K562 (cell line): ENCODE results near the gene COL8A2. TPM values are rescaled to one million over a fixed set of nuclear protein-coding genes. Genes with fewer than 3 reads are reported as not detected.

Source experiments
- CREB1 ChIP-seq, 2 experiments: sonication (generic) in 1 of 2; formaldehyde crosslinking in 1 of 2; IDR thresholded peaks; 2 replicates each; pipeline versions ENCODE4 v1.6.1 to v1.8.0; 2012 to 2022; ENCODE audit warnings: inconsistent platforms in 1 of 2, mild to moderate bottlenecking in 1 of 2, missing genetic modification reagents in 1 of 2, moderate library complexity in 1 of 2
- CREM ChIP-seq: IDR thresholded peaks from 2 replicates; pipeline ENCODE4 v1.6.1; 2014; ENCODE audit warnings: antibody characterized with exemption, low read depth
- CSDE1 ChIP-seq, 2 experiments: fragments of 450-650 bp; IDR thresholded peaks; 2 replicates each; pipeline ENCODE4 v1.6.1; 2016; ENCODE audit warnings: mild to moderate bottlenecking in 1 of 2
- ETV5 ChIP-seq: sonication (generic); formaldehyde crosslinking; IDR thresholded peaks from 2 replicates; pipeline ENCODE4 v1.4.0; 2020; ENCODE audit warnings: low read depth, mild to moderate bottlenecking, missing genetic modification reagents
- MCM7 ChIP-seq, 2 experiments: fragments of 450-650 bp; IDR thresholded peaks; 2 replicates each; pipeline ENCODE4 v1.6.1; 2016 to 2018
- NCOA2 ChIP-seq, 2 experiments: fragments of 450-650 bp; IDR thresholded peaks; 2 replicates each; pipeline ENCODE4 v1.6.1; 2018; ENCODE audit warnings: mild to moderate bottlenecking in 2 of 2, moderate library complexity in 1 of 2; ENCODE audit not compliant: partially characterized antibody in 2 of 2
- NFRKB ChIP-seq: fragments of 450-650 bp; IDR thresholded peaks from 2 replicates; pipeline ENCODE4 v1.6.1; 2016; ENCODE audit warnings: low read depth
- NFYB ChIP-seq: IDR thresholded peaks from 2 replicates; pipeline ENCODE4 v1.6.1; 2011; ENCODE audit warnings: mild to moderate bottlenecking, moderate library complexity; ENCODE audit not compliant: insufficient read length; ENCODE audit errors: extremely low read depth
- NR2C2 ChIP-seq, 2 experiments: fragments of 200-800 bp in 1 of 2; sonication (Bioruptor generic) in 1 of 2; sonication (generic) in 1 of 2; formaldehyde crosslinking in 1 of 2; IDR thresholded peaks; 2 replicates each; pipeline versions ENCODE4 v1.6.1 to v1.8.0; 2016 to 2022; ENCODE audit warnings: mild to moderate bottlenecking in 1 of 2, missing compliant biosample characterization in 1 of 2, missing genetic modification characterization in 1 of 2, missing genetic modification reagents in 1 of 2
- RFX5 ChIP-seq: IDR thresholded peaks from 2 replicates; pipeline ENCODE4 v1.6.1; 2011; ENCODE audit warnings: low read depth, mild to moderate bottlenecking, improper control_type of control experiment, low read length
- SAP30 ChIP-seq: fragments of 200-600 bp; sonication (generic); IDR thresholded peaks from 2 replicates; pipeline ENCODE4 v1.6.1; 2012; ENCODE audit warnings: borderline replicate concordance, low read depth, mild to moderate bottlenecking, moderate library complexity, low read length, control low read depth, inconsistent platforms; ENCODE audit not compliant: insufficient read depth, poor library complexity, severe bottlenecking
- ZNF224 ChIP-seq: sonication (generic); formaldehyde crosslinking; IDR thresholded peaks from 2 replicates; pipeline ENCODE4 v1.8.0; 2022; ENCODE audit warnings: mild to moderate bottlenecking, missing genetic modification reagents
- polyA plus RNA-seq, 8 experiments: library from polyadenylated mRNA; depleted of rRNA in 4 of 8; stranded (reverse) in 5 of 8; unstranded in 3 of 8; fragments of >200 nt; fragmentation: Nextera tagmentation in 2 of 8; fragmentation: Illumina TruSeq in 1 of 8; extraction: Ambion mirVana in 2 of 8; extraction: Trizol in 1 of 8; gene quantifications; 2 replicates each; pipeline versions ENCODE4 v1.2.1 to v1.2.3, GENCODE V29; 2011 to 2014; ENCODE audit warnings: inconsistent platforms in 1 of 8, missing spikeins in 1 of 8
- total RNA-seq, 7 experiments: library from RNA; depleted of rRNA in 6 of 7; stranded (reverse); fragments of >200 nt in 6 of 7; fragmentation: Illumina TruSeq in 2 of 7; extraction: Trizol in 2 of 7; gene quantifications; 2 replicates each; pipeline versions ENCODE4 v1.2.1 to v1.2.3, GENCODE V29; 2011 to 2021; ENCODE audit warnings: low replicate concordance in 1 of 7
- TF ChIP-seq, protein P1 (sequence below), 2 experiments: fragments of 450-650 bp in 1 of 2; sonication (generic) in 1 of 2; formaldehyde crosslinking in 1 of 2; IDR thresholded peaks in 1 of 2; conservative IDR thresholded peaks in 1 of 2; 2 replicates each; pipeline versions ENCODE4 v1.6.1 to v1.8.1; 2016 to 2023; ENCODE audit warnings: mild to moderate bottlenecking in 2 of 2, moderate library complexity in 2 of 2, inconsistent platforms in 1 of 2, missing genetic modification reagents in 1 of 2
- TF ChIP-seq, protein P2 (sequence below): fragments of 250-450 bp; sonication (Bioruptor Pico); IDR thresholded peaks from 2 replicates; pipeline ENCODE4 v1.4.0; 2020; ENCODE audit warnings: mild to moderate bottlenecking, moderate library complexity
- TF ChIP-seq, protein P3 (sequence below): fragments of 250-450 bp; sonication (Bioruptor Pico); IDR thresholded peaks from 2 replicates; pipeline ENCODE4 v1.4.0; 2020; ENCODE audit warnings: mild to moderate bottlenecking, moderate library complexity, borderline replicate concordance

COL8A2 gene
- total and polyA plus RNA-seq, 9 of the 15 experiments (the other 6 are each of a cell fraction or from before 2014, with no cell fraction given), result 0.03 to 0.14 (median 0.04) TPM; not detected in 5

DNA sequence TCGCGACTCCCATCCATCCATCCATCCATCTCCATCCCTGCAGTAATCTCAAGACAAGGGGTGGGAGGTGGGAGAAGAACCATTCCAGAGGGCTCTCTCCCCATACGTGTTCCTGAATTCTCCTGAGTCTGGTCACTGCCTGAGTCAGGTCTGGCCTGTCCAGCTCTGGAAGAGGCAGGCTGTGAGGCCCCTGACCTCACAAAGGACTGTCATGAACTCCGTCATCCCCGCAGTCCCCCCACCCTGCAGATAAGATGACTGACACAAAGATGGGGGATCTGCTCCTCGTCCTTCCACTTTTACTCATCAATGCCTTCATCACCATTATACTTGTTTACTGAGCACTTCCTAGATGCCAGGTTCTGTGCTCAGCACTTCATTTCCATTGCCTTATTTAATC lies 29.3 kb upstream of the COL8A2 start (continued):
- no peak for TF ChIP-seq NFYB
- no peak for TF ChIP-seq NR2C2 (CRISPR knock-in tag; IDR thresholded peaks at IDR 0.05)
- no peak for TF ChIP-seq NR2C2 (tag; IDR thresholded peaks at IDR 0.05)
- no peak for TF ChIP-seq NFRKB
- no peak for TF ChIP-seq SAP30
- no peak for TF ChIP-seq NCOA2 (IDR thresholded peaks at IDR 0.05; ENCODE audit: partially characterized antibody in 2 of 2)
- TF ChIP-seq, protein P1, sequence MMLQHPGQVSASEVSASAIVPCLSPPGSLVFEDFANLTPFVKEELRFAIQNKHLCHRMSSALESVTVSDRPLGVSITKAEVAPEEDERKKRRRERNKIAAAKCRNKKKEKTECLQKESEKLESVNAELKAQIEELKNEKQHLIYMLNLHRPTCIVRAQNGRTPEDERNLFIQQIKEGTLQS (IDR thresholded peaks at IDR 0.05), result no peak
- TF ChIP-seq, protein P1 (CRISPR knock-in tag; conservative IDR thresholded peaks at IDR 0.05), result no peak
- TF ChIP-seq CREB1 (IDR thresholded peaks at IDR 0.05), result no peak
- 0 out of 2 replicates have a peak, but pooled peaks have one; percentile 14 for TF ChIP-seq CREB1 (CRISPR knock-in tag; IDR thresholded peaks at IDR 0.05)
- no peak for TF ChIP-seq CSDE1 (IDR thresholded peaks at IDR 0.05)
- no peak for TF ChIP-seq ETV5
- TF ChIP-seq RFX5, result no peak
- TF ChIP-seq, protein P2, sequence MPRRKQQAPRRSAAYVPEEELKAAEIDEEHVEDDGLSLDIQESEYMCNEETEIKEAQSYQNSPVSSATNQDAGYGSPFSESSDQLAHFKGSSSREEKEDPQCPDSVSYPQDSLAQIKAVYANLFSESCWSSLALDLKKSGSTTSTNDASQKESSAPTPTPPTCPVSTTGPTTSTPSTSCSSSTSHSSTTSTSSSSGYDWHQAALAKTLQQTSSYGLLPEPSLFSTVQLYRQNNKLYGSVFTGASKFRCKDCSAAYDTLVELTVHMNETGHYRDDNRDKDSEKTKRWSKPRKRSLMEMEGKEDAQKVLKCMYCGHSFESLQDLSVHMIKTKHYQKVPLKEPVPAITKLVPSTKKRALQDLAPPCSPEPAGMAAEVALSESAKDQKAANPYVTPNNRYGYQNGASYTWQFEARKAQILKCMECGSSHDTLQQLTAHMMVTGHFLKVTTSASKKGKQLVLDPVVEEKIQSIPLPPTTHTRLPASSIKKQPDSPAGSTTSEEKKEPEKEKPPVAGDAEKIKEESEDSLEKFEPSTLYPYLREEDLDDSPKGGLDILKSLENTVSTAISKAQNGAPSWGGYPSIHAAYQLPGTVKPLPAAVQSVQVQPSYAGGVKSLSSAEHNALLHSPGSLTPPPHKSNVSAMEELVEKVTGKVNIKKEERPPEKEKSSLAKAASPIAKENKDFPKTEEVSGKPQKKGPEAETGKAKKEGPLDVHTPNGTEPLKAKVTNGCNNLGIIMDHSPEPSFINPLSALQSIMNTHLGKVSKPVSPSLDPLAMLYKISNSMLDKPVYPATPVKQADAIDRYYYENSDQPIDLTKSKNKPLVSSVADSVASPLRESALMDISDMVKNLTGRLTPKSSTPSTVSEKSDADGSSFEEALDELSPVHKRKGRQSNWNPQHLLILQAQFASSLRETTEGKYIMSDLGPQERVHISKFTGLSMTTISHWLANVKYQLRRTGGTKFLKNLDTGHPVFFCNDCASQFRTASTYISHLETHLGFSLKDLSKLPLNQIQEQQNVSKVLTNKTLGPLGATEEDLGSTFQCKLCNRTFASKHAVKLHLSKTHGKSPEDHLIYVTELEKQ, result no peak
- TF ChIP-seq, protein P3, sequence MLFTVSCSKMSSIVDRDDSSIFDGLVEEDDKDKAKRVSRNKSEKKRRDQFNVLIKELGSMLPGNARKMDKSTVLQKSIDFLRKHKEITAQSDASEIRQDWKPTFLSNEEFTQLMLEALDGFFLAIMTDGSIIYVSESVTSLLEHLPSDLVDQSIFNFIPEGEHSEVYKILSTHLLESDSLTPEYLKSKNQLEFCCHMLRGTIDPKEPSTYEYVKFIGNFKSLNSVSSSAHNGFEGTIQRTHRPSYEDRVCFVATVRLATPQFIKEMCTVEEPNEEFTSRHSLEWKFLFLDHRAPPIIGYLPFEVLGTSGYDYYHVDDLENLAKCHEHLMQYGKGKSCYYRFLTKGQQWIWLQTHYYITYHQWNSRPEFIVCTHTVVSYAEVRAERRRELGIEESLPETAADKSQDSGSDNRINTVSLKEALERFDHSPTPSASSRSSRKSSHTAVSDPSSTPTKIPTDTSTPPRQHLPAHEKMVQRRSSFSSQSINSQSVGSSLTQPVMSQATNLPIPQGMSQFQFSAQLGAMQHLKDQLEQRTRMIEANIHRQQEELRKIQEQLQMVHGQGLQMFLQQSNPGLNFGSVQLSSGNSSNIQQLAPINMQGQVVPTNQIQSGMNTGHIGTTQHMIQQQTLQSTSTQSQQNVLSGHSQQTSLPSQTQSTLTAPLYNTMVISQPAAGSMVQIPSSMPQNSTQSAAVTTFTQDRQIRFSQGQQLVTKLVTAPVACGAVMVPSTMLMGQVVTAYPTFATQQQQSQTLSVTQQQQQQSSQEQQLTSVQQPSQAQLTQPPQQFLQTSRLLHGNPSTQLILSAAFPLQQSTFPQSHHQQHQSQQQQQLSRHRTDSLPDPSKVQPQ, result no peak
- TF ChIP-seq MCM7 (IDR thresholded peaks at IDR 0.05), result no peak
- TF ChIP-seq CREM, result peak; percentile 50; the same call in 1 of the 2 replicates
- TF ChIP-seq ZNF224 (CRISPR knock-in tag), result no peak
- TF ChIP-seq, all 486 proteins: peak for 11
